ENCODE data around the gene ARHGEF33. TPM values are rescaled to one million over a fixed set of nuclear protein-coding genes. Genes with fewer than 3 reads are reported as not detected.

The ARHGEF33 gene
- total RNA-seq, 1 donor from 2014 or later, result under 0.01 TPM

DNA sequence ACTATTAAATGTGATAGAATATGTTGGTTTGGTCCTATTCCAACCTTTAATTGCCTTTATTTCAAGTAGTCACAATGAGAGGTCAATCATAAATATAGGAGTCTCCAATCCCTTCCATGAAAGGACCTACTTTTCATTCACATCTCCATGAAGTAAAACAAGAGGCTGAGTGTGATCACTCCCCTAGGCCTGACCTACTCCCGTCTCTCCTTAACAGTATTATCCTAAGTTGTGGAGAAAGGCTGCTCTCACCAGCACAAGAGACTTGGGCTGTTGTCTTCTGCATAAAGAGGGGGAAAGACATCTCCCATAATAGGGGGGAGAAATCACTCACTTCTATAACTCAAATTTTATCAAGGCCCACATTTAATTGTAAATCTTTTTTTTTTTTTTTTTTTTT is 125.7 kb downstream of the ARHGEF33 start:
- no peak for DNase-seq (ENCODE audit: low read depth in 2 of 2)

DNA sequence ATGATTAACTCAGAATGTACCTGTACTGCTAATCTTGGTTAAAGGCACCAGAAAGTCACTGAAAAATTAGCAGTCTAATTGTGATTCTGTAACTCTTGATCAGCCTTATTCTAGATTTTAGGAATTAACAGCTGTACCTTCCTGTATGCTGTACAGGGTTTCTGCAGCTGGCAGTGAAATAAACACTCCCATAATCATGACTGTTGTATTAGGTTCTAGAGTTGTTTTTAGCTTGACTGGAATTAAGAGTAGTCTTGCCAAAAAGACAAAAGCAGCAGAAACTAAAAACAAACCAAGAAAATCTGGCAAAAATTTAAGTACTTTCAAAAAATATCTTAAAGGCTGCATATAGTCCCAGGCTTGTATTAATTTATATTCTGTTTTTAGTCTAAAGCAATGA is 127.7 kb downstream of the ARHGEF33 start:
- DNase-seq (ENCODE audit: low read depth in 2 of 2), result no peak

- DNase-seq (ENCODE audit: low read depth in 2 of 2), result peak in 1 of 2 donors; percentile 81
Measured at GRCh38 chr2:39018638-39019037, 129.0 kb downstream of the ARHGEF33 start.

DNA sequence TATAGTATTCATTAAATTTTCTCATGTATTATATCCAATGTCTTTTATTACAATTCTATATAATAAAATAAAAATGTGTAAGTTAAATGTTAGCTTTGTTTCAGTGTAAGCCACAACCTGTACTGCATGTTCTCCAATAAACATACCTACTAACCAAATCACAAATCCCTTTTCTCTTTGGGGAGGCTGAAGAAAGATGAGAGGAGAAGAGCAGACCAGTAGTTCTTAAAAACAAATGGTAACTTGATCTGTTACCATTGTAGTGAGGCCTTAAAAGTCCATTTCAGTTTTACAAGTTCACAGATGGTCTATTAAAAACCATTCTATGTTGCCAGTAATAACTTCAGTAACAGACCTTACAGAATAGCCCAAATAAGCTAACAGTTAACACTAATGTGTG is 130.7 kb downstream of the ARHGEF33 start:
- DNase-seq (ENCODE audit: low read depth in 2 of 2), result no peak

- no peak for DNase-seq (ENCODE audit: low read depth in 2 of 2)
Measured at GRCh38 chr2:39022642-39023235, 133.1 kb downstream of the ARHGEF33 start.

DNA sequence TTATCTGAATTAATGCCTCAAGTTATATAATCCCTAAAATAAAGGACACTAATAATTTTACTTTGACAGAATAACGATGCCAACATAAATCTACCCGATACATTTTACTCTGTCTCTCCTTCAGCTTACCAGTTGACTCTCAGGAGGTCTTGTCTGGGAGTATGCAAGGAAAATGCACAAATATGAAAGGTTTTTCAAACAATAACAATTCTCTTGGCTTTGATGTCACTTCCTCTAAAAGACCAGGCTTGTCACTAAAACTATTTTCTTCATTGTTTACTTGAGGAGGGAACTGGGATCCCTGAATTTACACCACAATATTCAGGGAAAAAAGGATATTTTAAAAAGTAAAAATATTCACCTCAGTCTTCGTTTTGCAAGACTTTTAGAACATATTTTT is 134.0 kb downstream of the ARHGEF33 start:
- DNase-seq (ENCODE audit: low read depth in 2 of 2), result peak in 1 of 2 donors; percentile 34

- DNase-seq (ENCODE audit: low read depth in 2 of 2), result peak in 1 of 2 donors; percentile 41
Measured at GRCh38 chr2:39024833-39025232, 135.2 kb downstream of the ARHGEF33 start.

Other genes starting within 250 kb of the ARHGEF33 start
- gene GALM, start 223.8 kb upstream of the ARHGEF33 start, total RNA-seq, result 4.1 and 4.4 TPM in 2 replicates
- 73.0 and 90.3 TPM in 2 replicates for gene SRSF7, start 138.5 kb upstream of the ARHGEF33 start, total RNA-seq
- 6.1 and 11.5 TPM in 2 replicates for gene GEMIN6, start 111.7 kb upstream of the ARHGEF33 start, total RNA-seq
- gene DHX57, start 13.9 kb upstream of the ARHGEF33 start, total RNA-seq, result 9.1 and 10.9 TPM in 2 replicates
- 8.1 and 8.3 TPM in 2 replicates for gene MORN2, start 13.9 kb upstream of the ARHGEF33 start, total RNA-seq
- gene SOS1, start 231.2 kb downstream of the ARHGEF33 start, total RNA-seq, result 5.9 and 7.3 TPM in 2 replicates